Hippocampal formation (tissue), 2 donors: ENCODE results near the gene CLDN3.
"Not testable (repeated sequence)": the region's sequence is repeated elsewhere in the genome, so short reads cannot be mapped to it uniquely, and the experiment has no call there.

Experiments used
- DNase-seq, 2 donors: peaks; one replicate each; lab custom pipeline; 2025; lab: John Stamatoyannopoulos, UW

The CLDN3 gene, protein sequence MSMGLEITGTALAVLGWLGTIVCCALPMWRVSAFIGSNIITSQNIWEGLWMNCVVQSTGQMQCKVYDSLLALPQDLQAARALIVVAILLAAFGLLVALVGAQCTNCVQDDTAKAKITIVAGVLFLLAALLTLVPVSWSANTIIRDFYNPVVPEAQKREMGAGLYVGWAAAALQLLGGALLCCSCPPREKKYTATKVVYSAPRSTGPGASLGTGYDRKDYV

DNA sequence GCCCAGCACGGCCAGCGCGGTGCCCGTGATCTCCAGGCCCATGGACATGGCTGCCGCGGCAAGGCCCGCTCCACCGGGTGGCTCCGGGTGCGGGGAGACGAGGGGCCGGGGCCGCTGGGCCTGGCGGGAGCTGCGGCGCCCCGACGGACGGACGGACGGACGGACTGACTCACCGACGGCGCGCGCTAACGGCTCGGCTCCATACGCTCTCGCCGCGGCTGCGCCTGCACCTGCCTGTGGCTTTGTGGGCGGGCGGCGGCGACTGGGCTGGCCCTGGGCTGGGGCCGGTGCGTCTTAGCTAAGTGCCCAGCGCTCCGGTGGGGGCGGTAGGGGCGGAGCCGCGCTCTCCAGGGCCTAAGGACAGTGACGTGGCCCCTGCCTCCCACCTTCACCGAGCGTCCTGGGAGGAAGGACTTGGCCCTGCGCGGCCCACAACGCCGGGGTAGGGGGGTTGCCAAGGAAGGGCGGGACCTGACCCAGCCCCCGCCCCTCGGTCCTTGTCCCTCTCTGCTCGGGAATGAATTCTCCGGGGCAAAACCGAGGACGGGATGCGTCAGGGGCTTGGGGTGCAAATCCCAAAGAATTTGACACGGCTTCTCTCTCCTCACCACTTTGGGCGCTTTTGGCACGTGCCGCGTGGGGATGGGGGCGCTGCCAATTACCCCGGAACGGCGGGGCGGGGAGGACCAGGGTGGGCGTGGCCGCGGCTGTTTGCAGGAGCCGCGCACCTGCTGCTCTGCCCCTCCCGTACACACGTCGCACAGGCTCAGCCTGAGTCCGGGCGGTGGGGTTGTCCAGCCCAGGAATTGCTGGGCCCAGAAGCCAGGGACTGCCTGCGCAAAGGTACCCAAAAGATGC is at the start of gene CLDN3:
CLDN3 (minus strand) TSS at position 269 of the 858 bp plus-strand sequence; CDS start at position 48, 221 bp downstream.
- no peak for DNase-seq

- no peak for DNase-seq
Measured at GRCh38 chr7:73817121-73817520, 47.1 kb upstream of the CLDN3 start.

DNA sequence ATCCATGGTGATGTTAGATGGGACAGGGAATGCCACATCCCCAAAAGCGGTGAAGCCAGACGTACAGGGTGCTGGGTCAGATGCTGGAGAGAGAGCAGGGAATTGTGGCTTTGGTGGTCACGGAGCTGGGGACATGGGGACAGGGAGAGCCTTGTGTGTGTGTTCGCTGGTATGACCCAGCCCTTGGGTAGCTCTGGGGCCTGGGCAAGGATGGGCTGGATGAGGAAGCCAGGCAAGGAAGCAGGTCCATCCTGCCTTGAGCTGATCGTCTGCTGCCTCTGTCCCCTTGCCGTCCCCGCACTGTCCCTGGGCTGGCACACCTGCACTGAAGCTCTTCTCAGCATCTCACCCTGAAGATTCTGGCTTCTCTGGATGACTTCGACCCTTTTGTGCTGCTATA is 45.4 kb upstream of the CLDN3 start:
- DNase-seq, result no peak

GRCh38 chr7:73812996-73813395 is 42.9 kb upstream of the CLDN3 start:
- DNase-seq, result no peak

DNA sequence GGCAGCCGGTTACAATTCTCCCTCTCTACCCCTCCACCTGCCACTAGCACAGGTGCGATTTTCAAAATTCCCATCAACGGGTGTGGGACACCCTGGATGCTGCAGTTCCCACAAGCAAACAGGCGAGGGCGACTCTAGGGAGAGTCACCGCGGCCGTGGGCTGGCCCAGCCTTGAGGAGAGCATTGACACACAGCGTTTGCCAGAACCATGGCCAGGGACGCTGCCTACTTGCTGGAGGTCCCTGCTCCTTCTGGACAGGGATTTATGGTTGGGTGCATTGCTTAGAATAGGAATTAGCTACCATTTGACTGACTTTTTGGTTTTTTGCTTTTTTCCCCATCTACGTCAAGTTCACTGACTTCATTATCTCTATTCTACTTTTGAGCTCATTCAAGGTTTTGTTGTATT is 41.7 kb upstream of the CLDN3 start:
- DNase-seq, result no peak

- DNase-seq, result no peak
Measured at GRCh38 chr7:73810998-73811360, 40.9 kb upstream of the CLDN3 start.

- DNase-seq, result no peak
Measured at GRCh38 chr7:73809467-73809951, 39.4 kb upstream of the CLDN3 start.

DNA sequence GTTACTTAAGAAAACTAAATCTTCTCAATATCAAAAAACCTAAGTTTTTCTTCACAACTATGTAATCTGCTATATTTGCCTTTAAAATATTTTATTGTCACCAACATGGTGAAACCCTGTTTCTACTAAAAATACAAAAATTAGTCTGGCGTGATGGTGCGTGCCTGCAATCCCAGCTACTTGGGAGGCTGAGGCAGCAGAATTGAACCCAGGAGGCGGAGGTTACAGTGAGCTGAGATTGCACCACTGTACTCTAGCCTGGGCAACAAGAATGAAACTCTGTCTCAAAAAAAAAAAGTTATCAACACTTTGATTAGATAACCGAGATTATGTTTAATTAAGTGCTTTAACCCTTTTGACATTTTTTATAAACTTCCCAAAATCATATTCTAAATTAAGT is 32.4 kb upstream of the CLDN3 start:
- DNase-seq, result no peak

DNA sequence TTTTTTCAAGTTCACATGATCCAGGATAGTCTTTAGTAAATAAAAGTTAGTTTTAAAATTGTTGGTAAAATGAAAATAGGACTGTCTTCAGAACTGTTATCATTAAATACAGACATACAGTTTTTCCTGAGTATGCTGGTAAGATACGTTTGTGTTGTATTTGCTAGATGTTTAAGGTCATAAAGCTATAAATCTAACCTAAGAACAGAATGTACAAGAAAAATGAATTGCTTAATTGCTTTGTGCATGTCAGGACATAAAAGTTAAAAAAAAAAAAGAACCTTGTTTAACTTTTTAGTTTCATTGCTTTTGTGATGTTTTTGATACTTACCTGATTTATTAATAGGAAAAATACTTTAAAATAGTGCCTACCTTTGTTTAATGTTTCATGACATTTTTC is 31.5 kb upstream of the CLDN3 start:
- no peak for DNase-seq

- DNase-seq, result no peak
Measured at GRCh38 chr7:73799282-73800141, 29.4 kb upstream of the CLDN3 start.

GRCh38 chr7:73797176-73797575 is 27.1 kb upstream of the CLDN3 start:
- not testable (repeated sequence) for DNase-seq

GRCh38 chr7:73796656-73797055 is 26.6 kb upstream of the CLDN3 start:
- not testable (repeated sequence) for DNase-seq

DNA sequence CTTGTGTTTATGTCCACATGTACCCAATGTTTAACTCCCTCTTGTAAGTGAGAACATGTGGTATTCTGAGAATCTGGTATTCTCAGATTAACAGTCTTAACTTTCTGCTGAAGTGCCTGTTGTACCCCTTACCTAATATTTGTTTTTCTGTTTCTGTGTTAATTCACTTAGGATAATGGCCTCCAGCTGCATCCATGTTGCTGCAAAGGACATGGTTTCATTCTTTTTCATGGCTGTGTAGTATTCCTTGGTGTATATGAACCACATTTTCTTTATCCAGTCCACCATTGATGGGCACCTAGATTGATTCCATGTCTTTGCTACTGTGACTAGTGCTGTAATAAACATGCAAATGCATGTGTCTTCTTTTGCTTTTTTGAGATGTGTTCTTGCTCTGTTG is 25.1 kb upstream of the CLDN3 start:
- not testable (repeated sequence) for DNase-seq

- DNase-seq, result not testable (repeated sequence)
Measured at GRCh38 chr7:73791170-73791690, 21.2 kb upstream of the CLDN3 start.

DNA sequence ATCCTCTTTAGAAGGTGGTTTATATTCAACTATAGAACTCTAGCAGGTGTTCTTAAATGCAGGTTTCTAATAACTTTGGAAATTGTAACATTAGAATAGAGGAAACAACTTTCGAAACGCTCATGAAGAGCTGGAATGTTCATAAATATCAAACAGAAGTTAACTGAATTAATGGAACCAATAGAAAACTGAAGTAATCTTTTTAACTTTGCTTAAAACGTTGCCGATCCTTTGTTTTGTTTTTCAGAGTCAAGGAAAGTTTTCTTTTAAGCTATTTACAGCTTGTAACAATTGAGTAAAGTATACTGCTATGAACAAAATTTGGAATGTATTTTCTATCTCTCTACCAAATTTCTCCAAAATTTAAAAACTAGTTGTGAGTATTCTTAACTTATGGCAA is 19.0 kb upstream of the CLDN3 start:
- no peak for DNase-seq

DNA sequence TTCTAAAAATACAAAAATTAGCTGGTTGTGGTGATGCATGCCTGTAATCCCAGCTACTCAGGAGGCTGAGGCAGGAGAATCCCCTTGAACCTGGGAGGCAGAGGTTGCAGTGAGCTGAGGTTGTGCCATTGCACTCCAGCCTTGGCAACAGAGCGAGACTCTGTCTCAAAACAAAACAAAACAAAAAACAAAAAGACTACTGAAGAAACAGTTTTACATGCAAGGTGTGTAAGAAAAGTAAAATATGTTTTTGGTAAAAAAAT is 17.6 kb upstream of the CLDN3 start:
- not testable (repeated sequence) for DNase-seq

DNA sequence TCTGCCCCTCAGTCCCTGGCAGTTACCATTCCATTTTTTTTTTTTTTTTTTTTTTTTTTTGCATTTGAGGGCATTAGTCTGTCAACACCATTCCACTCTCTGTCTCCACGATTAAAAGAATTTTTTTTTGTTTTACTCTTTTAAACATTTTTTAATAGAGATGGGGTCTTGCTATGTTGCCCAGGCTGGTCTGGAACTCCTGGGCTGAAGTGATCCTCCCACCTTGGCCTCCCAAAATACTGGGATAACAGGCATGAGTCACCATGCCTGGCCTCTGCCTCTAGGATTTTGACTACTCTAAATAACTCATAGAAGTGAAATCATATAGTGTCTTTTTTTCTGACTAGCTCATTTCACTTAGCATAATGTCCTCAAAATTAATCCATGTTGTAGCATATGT is 16.5 kb upstream of the CLDN3 start:
- DNase-seq, result no peak

DNA sequence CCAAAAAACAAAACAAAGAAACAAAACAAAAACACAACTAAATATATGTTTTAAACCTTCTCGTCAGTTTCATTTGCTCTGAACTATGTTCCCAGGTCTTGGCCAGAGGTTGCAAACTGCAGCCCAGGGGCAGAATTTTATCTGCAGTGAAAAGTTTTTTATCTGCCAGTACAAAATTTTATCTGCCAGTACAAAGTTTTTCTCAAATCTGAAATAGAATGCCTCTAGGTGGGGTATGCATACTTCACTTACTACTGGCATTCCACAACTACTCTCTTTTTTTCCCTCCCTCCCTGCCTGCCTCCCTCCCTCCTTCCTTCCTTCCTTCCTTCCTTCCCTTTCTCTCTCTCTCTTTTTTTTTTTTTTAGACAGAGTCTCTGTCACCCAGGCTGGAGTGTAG is 9.4 kb upstream of the CLDN3 start:
- no peak for DNase-seq

DNA sequence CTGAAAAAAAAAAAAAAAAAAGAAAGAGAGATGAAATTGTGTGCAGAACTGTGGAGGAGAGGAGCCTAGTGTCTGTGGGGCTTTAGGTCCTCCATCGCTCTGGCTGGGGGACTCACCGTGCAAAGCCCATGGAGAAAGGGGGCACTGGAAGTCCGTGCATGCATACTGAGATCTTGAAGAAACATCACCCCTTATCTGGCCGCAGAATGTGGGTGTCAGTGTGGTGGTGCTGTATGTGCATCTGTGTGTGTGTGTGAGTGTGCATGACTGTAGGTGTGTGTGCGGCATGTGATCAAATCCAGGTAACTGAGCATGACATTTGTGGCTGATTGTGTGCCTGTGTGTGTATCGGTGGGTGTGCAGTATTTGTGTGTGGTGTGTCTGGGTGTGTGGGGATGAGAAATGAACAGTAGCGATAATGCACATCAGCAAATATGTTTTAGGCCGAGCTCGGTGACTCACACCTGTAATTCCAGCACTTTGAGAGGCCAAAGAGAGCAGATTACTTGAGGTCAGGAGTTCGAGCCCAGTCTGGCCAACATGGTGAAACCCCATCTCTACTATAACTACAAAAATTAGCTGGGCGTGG is 8.8 kb upstream of the CLDN3 start:
- DNase-seq, result no peak

- no peak for DNase-seq
Measured at GRCh38 chr7:73774923-73775322, 4.9 kb upstream of the CLDN3 start.

DNA sequence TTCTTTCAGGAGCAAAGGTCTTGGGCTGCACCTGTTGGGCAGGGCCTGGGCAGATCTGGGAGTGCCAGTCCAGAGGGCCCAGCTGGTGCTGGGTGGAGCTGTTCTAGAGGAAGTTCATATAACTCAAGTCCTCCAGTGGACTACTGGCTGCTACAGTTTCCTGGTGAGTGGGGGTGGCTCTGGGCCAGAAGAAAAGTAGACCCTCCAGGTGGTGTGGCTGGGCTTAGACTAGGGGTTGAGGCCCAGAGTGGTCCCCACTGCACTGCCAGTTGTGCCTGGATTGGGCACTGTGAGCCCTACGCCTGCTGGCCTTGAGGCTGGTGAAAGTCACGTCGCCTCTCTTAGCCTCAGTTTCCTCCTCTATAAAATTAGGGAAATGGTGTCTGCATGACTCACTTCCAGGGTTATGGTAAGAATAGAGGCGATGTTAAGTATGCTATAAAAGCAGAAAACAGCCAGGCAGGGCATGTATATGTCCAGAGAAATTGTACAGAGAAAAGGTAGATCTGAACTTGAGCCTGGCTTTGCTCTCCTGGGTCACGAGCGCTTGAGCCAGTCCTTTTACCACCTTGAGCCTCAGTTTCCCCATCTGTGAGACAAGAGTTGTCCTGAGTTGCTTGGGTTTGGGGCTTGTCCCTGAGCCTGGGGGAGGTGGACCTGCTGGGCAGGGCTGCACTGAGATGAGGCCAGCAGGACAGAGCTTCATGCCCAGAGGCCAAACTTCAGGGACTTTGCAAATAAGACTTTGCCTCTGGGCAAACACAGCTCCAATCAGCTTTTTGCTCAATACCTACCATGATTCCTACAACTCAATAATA is 3.8 kb upstream of the CLDN3 start:
- no peak for DNase-seq
